ENCODE results near the gene METTL9.
"Not testable (repeated sequence)": the region's sequence is repeated elsewhere in the genome, so short reads cannot be mapped to it uniquely, and the experiment has no call there.

DNA sequence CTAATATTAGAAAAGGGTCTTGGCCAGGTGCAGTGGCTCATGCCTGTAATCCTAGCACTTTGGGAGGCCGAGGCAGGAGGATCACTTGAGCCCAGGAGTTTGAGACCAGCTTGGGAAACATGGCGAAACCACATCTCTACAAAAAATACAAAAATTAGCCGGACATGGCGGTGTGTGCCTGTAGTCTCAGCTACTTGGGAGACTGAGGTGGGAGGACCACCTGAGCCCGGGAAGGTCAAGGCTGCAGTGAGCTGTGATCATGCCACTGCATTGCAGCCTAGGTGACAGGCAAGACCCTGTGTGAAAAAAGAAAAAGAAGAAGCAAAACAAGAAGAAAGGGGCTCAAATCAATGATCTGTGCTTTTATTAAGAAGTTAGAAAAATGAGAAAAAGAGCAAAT, 21.1 kb upstream of the METTL9 start:
- TF ChIP-seq, protein P1, sequence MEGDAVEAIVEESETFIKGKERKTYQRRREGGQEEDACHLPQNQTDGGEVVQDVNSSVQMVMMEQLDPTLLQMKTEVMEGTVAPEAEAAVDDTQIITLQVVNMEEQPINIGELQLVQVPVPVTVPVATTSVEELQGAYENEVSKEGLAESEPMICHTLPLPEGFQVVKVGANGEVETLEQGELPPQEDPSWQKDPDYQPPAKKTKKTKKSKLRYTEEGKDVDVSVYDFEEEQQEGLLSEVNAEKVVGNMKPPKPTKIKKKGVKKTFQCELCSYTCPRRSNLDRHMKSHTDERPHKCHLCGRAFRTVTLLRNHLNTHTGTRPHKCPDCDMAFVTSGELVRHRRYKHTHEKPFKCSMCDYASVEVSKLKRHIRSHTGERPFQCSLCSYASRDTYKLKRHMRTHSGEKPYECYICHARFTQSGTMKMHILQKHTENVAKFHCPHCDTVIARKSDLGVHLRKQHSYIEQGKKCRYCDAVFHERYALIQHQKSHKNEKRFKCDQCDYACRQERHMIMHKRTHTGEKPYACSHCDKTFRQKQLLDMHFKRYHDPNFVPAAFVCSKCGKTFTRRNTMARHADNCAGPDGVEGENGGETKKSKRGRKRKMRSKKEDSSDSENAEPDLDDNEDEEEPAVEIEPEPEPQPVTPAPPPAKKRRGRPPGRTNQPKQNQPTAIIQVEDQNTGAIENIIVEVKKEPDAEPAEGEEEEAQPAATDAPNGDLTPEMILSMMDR (conservative IDR thresholded peaks at IDR 0.05; ENCODE audit: low read depth in 2 of 2), result not testable (repeated sequence)
- TF ChIP-seq, protein P2, sequence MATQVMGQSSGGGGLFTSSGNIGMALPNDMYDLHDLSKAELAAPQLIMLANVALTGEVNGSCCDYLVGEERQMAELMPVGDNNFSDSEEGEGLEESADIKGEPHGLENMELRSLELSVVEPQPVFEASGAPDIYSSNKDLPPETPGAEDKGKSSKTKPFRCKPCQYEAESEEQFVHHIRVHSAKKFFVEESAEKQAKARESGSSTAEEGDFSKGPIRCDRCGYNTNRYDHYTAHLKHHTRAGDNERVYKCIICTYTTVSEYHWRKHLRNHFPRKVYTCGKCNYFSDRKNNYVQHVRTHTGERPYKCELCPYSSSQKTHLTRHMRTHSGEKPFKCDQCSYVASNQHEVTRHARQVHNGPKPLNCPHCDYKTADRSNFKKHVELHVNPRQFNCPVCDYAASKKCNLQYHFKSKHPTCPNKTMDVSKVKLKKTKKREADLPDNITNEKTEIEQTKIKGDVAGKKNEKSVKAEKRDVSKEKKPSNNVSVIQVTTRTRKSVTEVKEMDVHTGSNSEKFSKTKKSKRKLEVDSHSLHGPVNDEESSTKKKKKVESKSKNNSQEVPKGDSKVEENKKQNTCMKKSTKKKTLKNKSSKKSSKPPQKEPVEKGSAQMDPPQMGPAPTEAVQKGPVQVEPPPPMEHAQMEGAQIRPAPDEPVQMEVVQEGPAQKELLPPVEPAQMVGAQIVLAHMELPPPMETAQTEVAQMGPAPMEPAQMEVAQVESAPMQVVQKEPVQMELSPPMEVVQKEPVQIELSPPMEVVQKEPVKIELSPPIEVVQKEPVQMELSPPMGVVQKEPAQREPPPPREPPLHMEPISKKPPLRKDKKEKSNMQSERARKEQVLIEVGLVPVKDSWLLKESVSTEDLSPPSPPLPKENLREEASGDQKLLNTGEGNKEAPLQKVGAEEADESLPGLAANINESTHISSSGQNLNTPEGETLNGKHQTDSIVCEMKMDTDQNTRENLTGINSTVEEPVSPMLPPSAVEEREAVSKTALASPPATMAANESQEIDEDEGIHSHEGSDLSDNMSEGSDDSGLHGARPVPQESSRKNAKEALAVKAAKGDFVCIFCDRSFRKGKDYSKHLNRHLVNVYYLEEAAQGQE (IDR thresholded peaks at IDR 0.05; ENCODE audit: unreplicated experiment), result not testable (repeated sequence)
- TF ChIP-seq POLR2AphosphoS5 (IDR thresholded peaks at IDR 0.05; ENCODE audit: low read depth); EZH2phosphoT487 (IDR thresholded peaks at IDR 0.05; ENCODE audit: unreplicated experiment); ZNF114 (CRISPR knock-in tag; IDR thresholded peaks at IDR 0.05); EZH2 (IDR thresholded peaks at IDR 0.05; ENCODE audit: low read depth, unreplicated experiment); CREB1 (CRISPR knock-in tag; IDR thresholded peaks at IDR 0.05; ENCODE audit: low read depth): not testable (repeated sequence)
- TF ChIP-seq, protein P3, sequence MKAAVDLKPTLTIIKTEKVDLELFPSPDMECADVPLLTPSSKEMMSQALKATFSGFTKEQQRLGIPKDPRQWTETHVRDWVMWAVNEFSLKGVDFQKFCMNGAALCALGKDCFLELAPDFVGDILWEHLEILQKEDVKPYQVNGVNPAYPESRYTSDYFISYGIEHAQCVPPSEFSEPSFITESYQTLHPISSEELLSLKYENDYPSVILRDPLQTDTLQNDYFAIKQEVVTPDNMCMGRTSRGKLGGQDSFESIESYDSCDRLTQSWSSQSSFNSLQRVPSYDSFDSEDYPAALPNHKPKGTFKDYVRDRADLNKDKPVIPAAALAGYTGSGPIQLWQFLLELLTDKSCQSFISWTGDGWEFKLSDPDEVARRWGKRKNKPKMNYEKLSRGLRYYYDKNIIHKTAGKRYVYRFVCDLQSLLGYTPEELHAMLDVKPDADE (IDR thresholded peaks at IDR 0.05), result not testable (repeated sequence)

Data from GM23338 (cell line).